COR-L47 (cell line): ENCODE data around the gene CFAP69.

Experiments
- DNase-seq: peaks from one replicate; lab custom pipeline; 2025; lab: John Stamatoyannopoulos, UW

Gene CFAP69, protein sequence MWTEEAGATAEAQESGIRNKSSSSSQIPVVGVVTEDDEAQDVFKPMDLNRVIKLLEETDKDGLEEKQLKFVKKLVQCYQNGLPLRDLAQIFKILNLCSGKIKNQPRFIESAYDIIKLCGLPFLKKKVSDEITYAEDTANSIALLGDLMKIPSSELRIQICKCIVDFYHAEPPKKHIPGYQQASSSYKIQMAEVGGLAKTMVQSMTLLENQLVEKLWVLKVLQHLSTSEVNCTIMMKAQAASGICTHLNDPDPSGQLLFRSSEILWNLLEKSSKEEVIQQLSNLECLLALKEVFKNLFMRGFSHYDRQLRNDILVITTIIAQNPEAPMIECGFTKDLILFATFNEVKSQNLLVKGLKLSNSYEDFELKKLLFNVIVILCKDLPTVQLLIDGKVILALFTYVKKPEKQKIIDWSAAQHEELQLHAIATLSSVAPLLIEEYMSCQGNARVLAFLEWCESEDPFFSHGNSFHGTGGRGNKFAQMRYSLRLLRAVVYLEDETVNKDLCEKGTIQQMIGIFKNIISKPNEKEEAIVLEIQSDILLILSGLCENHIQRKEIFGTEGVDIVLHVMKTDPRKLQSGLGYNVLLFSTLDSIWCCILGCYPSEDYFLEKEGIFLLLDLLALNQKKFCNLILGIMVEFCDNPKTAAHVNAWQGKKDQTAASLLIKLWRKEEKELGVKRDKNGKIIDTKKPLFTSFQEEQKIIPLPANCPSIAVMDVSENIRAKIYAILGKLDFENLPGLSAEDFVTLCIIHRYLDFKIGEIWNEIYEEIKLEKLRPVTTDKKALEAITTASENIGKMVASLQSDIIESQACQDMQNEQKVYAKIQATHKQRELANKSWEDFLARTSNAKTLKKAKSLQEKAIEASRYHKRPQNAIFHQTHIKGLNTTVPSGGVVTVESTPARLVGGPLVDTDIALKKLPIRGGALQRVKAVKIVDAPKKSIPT

DNA sequence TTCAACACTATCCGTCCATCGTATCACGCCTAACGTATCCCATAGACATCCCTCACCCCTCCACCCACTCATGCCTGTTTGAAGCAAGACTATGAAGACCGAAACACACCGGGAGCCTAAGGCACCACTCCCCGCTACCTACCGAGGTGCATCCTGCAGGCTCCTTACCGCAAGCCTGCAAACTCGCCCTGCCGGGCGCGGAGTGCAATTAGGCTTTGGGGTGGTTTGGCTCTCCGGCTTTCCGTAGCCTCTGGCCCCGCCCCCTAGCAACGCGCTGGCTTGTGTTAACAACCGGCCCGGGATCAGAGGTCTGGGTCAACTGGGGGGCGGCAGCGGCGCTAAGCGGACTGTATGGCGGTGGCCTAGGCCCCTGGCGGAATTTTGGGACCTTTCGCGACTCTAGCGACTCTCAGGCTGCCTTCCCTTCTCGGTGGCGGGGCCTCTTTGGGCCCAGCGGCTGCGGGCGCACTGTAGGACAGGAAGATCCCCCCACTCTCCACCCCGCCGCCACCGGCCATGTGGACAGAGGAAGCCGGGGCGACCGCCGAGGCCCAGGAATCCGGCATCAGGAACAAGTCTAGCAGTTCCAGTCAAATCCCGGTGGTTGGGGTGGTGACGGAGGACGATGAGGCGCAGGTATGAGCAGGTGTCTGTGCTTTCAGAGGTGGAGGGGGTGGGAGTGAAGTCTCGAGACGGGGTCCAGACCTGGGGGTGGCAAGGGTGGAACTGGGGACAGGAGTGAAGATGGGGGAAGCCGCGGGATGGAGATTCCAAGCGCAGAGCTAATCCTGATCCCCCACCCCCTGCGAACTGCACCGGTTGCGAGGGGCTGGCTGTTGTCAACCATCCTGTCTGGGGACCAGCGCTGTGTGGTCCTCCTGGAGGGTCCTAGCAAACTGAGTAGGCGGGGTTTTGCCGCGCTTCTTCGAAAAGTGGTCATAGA, at the start of gene CFAP69:
Gene CFAP69 (plus strand): TSS at position 266 of the 943 bp plus-strand sequence. CDS start 251 bp downstream, at position 517.
- peak; percentile 66 for DNase-seq

DNA sequence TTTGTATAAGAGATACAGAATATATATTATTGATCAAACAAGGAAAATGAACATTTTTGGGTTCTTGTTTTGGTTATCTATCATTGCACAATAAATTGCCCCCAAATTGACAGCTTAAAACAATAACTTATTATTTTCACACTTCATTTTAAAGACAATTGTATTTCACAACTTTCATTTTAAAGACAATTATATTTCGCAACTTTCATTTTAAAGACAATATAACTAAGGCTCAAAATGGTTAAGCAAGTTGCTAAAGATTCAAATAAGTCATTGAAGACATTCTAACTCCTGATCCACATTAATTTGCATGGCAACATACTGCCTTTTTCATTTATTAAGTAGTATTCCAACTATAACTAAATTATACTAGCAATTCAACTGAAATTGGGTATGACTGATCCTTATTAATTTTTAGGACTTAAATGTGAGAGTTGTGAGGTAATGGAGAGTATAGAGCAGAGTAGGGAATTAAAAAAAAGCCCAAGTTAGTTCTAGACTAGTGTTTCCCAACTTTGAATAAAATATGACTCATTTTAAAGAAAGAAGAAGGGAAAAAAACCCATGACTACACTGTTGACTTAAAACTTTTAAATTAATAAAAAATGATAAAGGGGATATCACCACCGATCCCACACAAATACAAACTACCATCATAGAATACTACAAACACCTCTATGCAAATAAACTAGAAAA, 43.3 kb upstream of the CFAP69 start:
- no peak for DNase-seq

DNA sequence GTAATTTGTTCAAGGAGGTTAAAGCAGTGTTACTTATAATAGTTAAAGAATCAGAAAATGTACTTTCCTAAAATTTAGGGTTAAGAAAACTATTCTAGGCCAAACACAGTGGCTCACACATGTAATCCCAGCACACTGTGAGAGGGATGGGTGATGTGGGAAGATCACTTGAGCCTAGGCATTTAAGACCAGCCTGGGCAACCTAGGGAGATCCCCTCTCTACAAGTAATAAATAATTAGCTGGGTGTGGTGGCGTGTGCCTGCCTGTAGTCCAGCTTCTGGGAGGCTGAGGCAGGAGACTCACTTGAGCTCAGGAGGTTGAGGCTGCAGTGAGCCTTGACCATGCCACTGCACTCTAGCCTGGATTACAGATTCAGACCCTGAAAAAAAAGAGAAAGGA, 37.0 kb upstream of the CFAP69 start:
- DNase-seq = no peak

DNA sequence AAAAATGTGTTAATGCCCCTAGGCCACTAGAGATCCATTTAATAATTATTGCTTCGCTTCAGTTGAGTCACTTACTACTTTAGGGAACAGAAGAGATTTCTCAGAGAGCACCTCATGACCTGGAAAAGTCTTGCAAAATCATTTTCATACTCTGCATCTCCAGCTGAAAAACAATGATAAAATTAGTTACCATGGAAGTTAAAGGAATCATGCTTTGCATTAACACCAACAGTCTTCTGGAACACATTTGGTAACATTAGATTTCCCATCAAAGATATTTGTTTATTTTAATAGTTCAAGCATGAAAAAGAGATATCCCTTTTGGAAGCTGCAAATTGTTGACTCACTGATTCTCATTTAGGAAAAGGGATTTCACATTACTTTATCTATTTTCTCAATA, 35.2 kb upstream of the CFAP69 start:
- DNase-seq = no peak

DNA sequence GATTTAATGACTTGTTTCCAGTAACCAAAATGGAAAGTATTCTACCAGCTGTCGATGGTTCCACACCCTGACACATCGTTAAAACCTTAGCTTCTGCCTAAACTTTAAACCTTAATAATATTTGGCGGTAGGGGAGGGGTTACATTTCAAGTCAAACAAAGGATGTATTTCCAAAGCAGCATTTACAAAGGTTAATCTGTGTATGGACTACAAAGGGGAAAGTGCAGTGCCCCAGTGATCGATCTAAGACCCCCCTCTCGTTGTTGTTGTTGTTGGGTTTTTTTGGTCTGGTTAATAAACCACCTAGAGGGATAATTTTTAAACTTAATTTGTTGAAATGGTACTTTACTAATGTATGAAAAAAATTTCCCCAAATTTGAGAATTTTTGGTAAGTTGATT, 34.5 kb upstream of the CFAP69 start:
- DNase-seq = no peak

DNA sequence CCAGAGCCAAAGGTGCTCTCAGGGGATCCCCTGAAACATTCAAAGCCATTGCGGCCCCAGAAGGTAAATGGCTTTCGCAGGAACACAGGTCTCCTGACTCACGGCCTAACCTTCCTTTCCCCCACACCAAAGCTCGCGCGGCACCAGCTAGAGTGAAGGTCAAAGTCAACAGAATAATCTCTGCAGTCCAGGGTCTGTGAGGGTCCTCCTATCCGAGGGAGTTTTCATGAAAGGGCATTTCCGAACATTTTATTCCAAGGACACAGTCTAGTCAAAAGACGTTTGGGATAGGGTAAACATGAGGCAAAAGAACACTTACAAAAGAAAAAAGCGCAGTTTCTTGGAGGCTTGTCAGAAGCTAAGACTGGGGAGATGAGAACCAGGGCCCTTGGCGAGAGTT, 34.0 kb upstream of the CFAP69 start:
- no peak for DNase-seq

DNA sequence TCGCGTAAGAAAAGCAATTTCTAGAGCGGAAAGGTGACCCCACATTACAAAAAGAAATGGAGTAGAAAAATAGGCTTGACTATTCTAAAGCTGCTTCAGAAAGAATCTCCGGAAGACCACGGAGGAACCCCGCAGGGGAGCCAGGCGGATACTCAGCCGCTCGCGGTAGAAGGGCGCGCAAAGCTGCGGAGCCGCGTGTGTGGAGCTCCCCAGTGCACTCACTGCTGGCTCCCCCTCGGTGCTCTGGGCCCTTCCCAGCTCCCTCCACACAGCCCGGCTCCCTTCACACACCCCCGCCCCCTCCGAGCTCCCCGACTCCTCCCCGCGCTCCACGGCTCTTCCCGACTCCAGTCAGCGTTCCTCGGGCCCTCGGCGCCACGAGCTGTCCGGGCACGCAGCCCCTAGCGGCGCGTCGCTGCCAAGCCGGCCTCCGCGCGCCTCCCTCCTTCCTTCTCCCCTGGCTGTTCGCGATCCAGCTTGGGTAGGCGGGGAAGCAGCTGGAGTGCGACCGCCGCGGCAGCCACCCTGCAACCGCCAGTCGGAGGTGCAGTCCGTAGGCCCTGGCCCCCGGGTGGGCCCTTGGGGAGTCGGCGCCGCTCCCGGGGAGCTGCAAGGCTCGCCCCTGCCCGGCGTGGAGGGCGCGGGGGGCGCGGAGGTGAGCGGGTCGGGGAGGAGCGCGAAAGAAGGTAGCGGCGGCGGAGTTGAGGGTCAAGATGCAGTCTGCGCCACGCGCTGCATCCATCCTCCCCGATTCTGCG, 33.4 kb upstream of the CFAP69 start, which contains the start of gene STEAP2:
Gene STEAP2 (plus strand): TSS at position 350 of the 758 bp plus-strand sequence. CDS start 13,343 bp downstream, outside the sequence.
- DNase-seq = peak; percentile 44

DNA sequence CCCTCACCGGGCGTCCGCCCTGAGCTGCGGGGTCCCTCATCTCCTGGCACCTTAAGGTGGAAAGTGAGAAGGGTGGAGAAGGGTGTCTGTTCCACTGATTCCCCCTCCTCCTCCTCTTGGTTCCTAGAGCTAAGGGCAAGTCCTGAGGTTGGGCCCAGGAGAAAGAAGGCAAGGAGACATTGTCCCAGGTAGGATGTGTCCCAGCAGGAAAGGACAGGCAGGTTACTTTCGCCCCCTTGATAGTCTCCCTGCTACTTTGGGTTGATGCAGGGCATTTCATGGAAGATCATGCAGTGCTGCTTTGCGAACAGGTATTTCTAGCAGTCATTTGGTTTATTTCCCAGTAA, 32.9 kb upstream of the CFAP69 start:
- no peak for DNase-seq

DNA sequence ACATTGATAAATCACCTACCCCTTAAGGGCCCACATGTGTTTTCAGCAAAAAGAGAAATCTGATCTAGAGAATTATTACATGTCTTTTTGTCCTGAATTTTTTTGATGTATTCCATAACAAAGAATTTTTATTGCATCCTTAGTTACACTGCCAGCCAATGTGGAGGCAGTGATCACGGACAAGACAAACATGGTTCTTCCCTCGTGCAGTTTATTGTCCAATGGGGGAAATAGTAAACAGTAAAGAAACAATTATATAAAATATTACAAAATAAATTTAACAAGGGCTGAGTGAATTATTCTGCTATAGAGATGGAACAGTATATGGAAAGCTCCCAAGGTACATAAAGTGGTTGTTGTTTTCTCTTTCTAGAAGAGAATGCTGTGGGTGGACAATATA, 31.5 kb upstream of the CFAP69 start:
- DNase-seq = no peak

DNA sequence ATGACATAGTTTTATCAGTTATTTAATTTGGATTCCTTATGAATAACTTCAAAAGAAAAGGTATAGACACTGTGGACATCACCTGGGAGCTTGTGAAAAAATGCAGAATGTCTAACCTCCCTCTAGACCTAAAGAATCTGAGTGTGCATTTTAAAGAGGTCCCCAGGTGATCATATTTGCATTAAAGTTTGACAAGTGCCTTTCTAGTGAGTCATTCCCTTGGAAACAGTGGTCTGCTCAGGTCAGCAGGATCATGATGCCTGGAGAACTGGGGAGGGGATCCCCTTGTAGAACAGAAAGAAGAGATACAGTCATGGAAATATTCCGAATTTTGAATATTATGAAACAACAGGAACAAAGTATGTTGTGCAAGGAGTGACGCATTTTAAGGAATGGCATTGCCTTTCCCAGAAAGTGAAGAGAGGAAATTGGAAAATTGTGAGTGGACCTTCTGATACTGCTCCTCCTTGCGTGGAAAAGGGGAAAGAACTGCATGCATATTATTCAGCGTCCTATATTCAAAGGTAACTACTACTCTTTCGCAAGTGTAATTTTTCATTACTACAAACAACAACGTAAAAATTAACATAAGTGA, 28.8 kb upstream of the CFAP69 start:
- no peak for DNase-seq

DNA sequence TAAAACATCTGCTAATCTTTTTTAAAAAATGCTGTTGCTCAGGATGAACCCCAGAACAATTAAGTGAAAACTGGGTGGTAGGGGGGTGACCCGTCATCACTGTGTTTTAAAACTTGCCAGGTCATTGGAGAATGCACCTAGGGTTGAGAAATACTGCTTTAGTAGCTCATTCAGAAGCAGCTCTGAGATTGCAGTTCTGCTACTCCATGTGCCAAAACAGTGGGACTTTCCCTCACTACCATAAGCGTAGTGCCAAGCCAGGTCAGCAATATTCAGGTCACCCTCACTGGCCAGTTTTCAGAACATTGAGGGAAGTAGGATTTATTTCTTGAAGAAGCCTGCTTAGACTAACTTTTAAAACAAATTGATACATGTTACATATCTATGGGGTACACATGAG, 28.2 kb upstream of the CFAP69 start:
- DNase-seq = no peak

DNA sequence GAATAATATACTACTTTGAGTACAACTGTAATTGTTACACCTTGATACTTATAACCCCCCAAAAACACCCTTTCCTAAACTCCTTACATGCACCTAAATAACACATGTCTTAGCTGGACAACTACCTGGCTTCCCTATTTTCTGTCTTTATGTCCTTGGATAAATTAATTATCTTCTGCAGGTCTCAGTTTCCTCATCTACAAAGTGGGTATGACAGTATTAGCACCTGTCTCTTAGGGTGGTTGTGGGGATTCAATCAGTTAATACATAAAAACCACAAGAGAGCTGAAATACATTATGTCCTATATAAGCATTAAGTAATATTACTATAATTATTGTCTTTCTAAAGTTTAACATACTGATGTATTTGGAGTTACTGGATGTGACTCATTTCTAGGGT, 22.6 kb upstream of the CFAP69 start:
- DNase-seq = no peak

DNA sequence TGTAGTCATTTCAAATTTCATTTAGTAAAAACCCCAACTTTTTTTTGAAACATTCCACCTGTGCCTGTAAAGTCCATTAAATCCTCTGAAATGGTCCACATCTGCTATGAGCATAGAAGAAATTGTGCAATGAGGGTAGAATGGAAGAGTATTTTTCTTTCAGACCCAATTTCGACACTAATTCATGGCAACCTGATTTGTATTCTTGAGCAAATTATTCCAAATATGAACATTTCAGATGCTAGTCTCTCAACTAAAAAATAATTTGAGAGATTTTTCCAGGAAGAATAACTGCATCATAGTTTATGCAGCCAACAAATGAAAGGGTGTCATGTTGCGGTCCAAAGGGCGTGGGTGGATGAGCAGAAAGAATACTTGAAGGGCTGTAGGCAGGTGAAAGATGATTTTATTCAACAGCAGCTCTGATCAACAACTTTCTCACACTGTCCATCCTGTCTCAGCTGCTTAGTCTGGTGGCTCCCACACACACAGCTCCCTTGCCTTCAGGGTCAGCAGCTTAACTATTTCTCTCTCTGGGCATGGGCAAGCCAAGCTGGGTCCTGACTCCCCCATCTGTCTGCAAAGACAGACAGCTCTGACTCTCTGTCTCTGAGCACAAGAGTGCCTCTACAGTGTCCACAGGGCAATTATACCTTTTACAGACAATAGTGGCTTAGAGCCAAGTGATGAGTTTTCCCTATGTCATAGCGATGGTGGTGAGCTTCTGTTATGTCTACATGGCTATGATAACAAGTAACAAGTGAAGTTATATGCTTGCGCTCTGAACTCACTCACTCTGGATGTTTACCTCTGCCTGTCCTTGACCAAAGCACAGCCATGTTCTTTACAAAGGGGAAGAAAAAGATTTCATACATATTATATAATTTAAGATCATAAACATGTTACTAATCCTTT, 21.9 kb upstream of the CFAP69 start:
- no peak for DNase-seq

DNA sequence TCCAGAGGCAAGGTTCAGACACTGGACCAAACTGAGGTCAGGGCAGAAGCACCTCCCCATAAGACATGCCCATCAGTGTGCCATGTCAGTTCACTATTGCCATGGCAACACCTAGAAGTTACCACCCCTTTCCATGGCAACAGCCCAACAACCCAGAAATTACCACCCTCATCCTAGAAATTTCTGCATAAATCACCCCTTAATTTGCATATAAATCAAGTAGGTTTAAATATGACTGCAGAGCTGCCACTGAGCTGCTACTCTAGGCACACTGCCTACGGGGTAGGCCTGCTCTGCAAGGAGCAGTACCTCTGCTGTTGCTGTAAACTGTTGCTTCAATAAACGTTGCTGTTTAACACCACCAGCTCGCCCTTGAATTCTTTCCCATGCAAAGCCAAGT, 20.8 kb upstream of the CFAP69 start:
- no peak for DNase-seq

DNA sequence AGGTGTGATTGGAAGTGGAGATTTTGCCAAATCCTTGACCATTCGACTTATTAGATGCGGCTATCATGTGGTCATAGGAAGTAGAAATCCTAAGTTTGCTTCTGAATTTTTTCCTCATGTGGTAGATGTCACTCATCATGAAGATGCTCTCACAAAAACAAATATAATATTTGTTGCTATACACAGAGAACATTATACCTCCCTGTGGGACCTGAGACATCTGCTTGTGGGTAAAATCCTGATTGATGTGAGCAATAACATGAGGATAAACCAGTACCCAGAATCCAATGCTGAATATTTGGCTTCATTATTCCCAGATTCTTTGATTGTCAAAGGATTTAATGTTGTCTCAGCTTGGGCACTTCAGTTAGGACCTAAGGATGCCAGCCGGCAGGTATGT, 19.8 kb upstream of the CFAP69 start:
- DNase-seq = no peak

DNA sequence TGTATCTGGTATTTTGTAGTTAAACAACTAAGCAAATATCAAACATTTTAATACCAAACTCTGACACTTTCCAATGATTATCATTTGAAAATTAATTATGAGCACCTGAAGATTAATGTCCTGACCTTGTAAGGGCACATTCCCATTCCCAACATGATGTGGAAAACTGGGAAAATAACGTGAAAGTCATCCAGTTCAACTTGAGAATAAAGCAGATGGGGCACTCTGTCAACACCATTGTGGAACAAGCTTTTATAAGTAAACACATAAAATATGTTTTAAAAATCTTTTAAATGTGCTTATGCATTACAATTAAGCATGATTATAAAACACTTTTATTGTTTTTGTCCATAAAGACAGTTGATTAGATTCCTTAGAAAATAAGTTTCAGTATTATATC, 19.4 kb upstream of the CFAP69 start:
- no peak for DNase-seq

DNA sequence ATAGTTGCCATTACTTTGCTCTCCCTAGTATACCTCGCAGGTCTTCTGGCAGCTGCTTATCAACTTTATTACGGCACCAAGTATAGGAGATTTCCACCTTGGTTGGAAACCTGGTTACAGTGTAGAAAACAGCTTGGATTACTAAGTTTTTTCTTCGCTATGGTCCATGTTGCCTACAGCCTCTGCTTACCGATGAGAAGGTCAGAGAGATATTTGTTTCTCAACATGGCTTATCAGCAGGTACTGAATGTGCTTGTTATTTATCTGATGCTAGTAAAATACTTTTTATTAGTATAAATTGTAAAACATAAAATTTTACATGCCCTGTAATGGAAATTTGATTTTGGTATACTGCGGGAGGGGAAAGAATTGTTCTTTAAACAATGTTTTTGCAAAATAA, 17.7 kb upstream of the CFAP69 start:
- no peak for DNase-seq

DNA sequence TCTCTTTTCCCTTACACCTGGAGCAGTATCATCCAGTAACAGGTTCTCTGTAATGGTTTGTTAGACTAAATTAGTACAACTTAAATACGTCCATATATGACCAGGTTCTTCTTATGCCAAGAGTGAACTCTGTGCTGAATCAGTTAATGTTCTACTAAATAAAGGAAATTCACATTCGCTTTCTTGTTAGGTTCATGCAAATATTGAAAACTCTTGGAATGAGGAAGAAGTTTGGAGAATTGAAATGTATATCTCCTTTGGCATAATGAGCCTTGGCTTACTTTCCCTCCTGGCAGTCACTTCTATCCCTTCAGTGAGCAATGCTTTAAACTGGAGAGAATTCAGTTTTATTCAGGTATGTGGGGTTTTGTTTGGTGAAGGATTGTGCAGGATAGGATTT, 15.3 kb upstream of the CFAP69 start:
- no peak for DNase-seq

DNA sequence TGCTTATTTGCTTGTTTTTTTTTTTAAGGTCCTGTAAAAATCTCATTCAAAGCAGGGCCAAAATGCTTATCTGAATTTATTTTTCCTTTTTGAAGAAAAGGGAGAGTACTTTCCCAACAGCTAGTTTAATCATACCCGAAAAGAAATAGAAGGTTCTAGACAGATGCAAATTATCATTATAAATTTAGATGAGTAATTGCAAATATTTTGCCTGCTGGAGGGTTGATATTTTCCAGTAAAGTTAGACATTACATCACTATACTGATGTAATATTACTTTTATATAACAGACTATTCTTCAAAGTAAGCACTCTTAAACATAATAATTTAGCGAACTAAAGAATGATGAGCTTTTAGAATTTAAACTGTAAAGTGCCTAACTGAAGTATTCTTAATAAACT, 14.1 kb upstream of the CFAP69 start:
- DNase-seq = no peak
